ENCODE measurements around the gene GUCY2D. TPM values are rescaled to one million over a fixed set of nuclear protein-coding genes. Genes with fewer than 3 reads are reported as not detected.

GUCY2D gene
- total RNA-seq, 4 donors from 2014 or later: 0.14 TPM; not detected in 3

GRCh38 chr17:8038954-8039610, 36.7 kb downstream of the GUCY2D start, which contains the start of gene ALOX15B:
ALOX15B (plus strand) TSS chr17:8039059; CDS start chr17:8039156, 97 bp downstream.
- no peak within 1 kb of the TSS for H3K4me3 ChIP-seq
- intact Hi-C loops (cut with DNase I; ENCODE audit: low total_unique reads): no loop called here
- no peaks in the 10 kb centered on the region for H3K4me1 ChIP-seq
- peaks cover 0 to 9% of the 10 kb centered on the region in 2 donors for H3K27me3 ChIP-seq
- no peak for TF ChIP-seq POLR2A (IDR thresholded peaks at IDR 0.05)
- TF ChIP-seq CTCF (IDR thresholded peaks at IDR 0.05): no peak
- no peak for DNase-seq
- no peaks in the 10 kb centered on the region for H3K9me3 ChIP-seq
- no peaks in the 10 kb centered on the region for H3K36me3 ChIP-seq
- no peak within 1 kb of the TSS for H3K27ac ChIP-seq

- no peak for DNase-seq
- H3K4me3 ChIP-seq: no peak overlapping the region
- H3K9me3 ChIP-seq: no peaks in the 10 kb centered on the region
- no peaks in the 10 kb centered on the region for H3K4me1 ChIP-seq
- no peaks in the 10 kb centered on the region for H3K36me3 ChIP-seq
- H3K27ac ChIP-seq: no peak overlapping the region
- peaks cover 0 to 9% of the 10 kb centered on the region in 2 donors for H3K27me3 ChIP-seq
- intact Hi-C loops (cut with DNase I; ENCODE audit: low total_unique reads): no loop called here
- no peak for TF ChIP-seq CTCF (IDR thresholded peaks at IDR 0.05)
- TF ChIP-seq POLR2A (IDR thresholded peaks at IDR 0.05): no peak
These were observed 37.3 kb downstream of the GUCY2D start for GRCh38 chr17:8039611-8040168.

DNA sequence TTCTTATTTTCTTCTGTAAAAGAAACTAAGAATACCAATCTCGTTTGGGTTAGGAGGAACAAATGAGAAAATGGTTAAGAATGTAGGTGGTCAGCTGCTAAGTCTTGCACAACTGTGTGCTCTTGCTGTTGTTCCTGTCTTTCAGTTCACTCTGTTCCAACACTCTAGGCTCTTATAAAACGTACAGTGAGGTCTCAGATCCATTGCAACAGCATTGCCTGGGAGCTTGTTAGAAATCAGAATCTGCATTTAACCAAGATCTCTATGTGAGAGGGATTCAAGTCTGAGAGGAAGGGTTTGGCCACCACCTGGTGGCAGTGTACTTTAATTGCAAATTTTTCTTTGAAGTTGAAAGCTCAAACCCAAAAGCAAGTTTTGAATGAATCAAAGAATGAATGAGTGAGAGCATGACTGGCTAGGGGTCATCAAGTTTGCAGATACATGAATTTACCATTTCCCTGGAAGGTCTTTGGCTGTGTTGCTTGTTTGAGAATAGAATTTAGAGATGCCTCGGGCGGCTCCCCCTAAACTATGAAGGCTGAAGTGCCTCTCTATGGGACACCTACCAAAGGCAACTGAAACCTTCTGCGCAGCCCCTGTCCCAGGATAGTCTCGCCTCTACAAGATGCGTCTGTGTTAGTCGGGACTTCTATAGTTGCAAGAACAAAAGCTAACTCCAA, 39.0 kb downstream of the GUCY2D start:
- no peak for TF ChIP-seq POLR2A (IDR thresholded peaks at IDR 0.05)
- peak in 2 of 4 experiments; percentile 24 to 40 for TF ChIP-seq CTCF (IDR thresholded peaks at IDR 0.05)
- intact Hi-C loops (cut with DNase I; ENCODE audit: low total_unique reads): no loop called here
- no peaks in the 10 kb centered on the region for H3K4me1 ChIP-seq
- H3K4me3 ChIP-seq: no peak overlapping the region
- H3K27ac ChIP-seq: no peak overlapping the region
- no peaks in the 10 kb centered on the region for H3K9me3 ChIP-seq
- DNase-seq: no peak
- H3K36me3 ChIP-seq: no peaks in the 10 kb centered on the region
- H3K27me3 ChIP-seq: peaks cover 0 to 9% of the 10 kb centered on the region in 2 donors

GRCh38 chr17:8041979-8042378, 39.6 kb downstream of the GUCY2D start:
- no peak overlapping the region for H3K27ac ChIP-seq
- no peaks in the 10 kb centered on the region for H3K9me3 ChIP-seq
- no peaks in the 10 kb centered on the region for H3K36me3 ChIP-seq
- no peak for TF ChIP-seq CTCF (IDR thresholded peaks at IDR 0.05)
- TF ChIP-seq POLR2A (IDR thresholded peaks at IDR 0.05): no peak
- no peak for DNase-seq
- H3K27me3 ChIP-seq: peaks cover 0 to 9% of the 10 kb centered on the region in 2 donors
- intact Hi-C loops (cut with DNase I; ENCODE audit: low total_unique reads): no loop called here
- H3K4me1 ChIP-seq: no peaks in the 10 kb centered on the region
- no peak overlapping the region for H3K4me3 ChIP-seq
